GM10266 (cell line): ENCODE data around the gene ZNF276.

Source experiments
- DNase-seq: peaks from one replicate; pipeline ENCODE4 v3.0.0; 2012; ENCODE audit errors: extremely low spot score
- CTCF ChIP-seq: IDR thresholded peaks from 2 replicates; pipeline ENCODE4 v1.5.1; 2012; ENCODE audit warnings: mild to moderate bottlenecking, low read depth; ENCODE audit not compliant: control insufficient read depth, insufficient read depth; ENCODE audit errors: missing control alignments

Gene ZNF276

GRCh38 chr16:89786474-89787364 is 65.4 kb downstream of the ZNF276 start:
- DNase-seq: no peak
- TF ChIP-seq CTCF: no peak

DNA sequence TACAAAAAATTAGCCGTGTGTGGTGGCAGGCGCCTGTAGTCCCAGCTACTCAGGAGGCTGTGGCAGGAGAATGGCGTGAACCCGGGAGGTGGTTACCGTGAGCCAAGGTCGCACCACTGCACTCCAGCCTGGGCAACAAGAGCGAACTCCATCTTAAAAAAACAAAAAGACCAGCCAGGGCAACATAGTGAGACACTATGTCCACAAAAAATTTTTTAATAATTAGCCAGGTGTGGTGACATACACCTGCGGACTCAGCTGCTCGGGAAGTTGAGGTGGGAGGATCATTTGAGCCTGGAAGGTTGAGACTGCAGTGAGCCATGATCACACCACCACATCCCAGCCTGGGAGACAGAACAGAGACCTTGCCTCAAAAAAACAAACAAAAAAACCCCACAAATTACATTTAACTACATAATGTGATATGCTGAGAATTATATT is 66.0 kb downstream of the ZNF276 start:
- no peak for TF ChIP-seq CTCF
- DNase-seq: no peak
